ENCODE results near the gene NOTCH3. TPM values are rescaled to one million over a fixed set of nuclear protein-coding genes. Genes with fewer than 3 reads are reported as not detected.

Gene NOTCH3
- total and polyA plus RNA-seq, 2 donors from 2014 or later: 15.1 to 92.3 TPM

DNA sequence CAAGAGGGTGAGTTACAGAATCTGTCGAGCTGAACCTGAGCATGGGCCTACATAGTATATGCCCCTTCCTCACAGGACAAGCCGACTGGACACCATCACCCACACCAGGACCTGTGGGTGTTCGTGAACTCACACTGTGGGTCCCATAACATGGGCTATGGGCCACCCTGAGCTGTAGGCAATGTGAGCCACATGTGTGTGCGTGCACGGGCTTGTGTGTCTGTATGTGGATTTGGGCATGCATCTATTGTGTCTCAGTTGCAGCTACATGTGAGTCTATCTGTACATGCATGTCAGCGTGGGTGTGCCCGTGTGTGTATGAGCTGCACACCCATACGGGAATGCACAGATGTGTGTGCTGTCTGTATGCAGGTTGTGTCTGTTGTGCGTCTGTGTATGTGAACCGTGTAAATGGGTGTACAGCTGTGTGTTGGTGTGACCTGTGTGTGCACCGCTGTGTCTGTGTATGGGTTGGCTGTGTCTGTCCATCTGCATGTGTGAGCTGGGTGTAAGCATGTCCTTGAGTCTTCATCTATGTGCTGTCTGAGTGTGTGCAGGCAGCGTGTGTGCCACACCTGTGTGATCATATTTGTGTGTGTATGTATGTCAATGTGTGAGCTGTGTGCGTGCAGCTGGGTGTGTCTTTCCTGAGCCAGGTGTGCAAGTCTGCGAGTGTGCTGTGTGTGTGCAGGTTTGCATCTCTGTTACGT, 1.7 kb downstream of the NOTCH3 start:
- Histone ChIP-seq H3K27me3 (ENCODE audit: control insufficient read depth, insufficient read depth, low read length) (no peaks in the 10 kb centered on the region), H3K4me3 (ENCODE audit: low read length in 3 of 3) (peak overlapping the region; percentile 15 to 51 (median 51)), H3K9me3 (ENCODE audit: control insufficient read depth in 2 of 3, insufficient read depth in 1 of 3, low read length in 3 of 3) (no peaks in the 10 kb centered on the region), H3K4me1 (ENCODE audit: control insufficient read depth in 2 of 3, insufficient read depth in 2 of 3, low read depth in 1 of 3, low read length in 3 of 3) (peaks cover 0 to 18% (median 0%) of the 10 kb centered on the region in 3 donors), H3K36me3 (ENCODE audit: control insufficient read depth in 2 of 3, insufficient read depth in 3 of 3, low read length in 3 of 3) (peaks cover 0 to 2% (median 0%) of the 10 kb centered on the region in 3 donors), H3K27ac (ENCODE audit: low read depth in 2 of 2, low read length in 2 of 2) (peak overlapping the region; percentile 32 to 85), H3K9ac (ENCODE audit: low read length in 3 of 3) (peak overlapping the region in 1 of 3 donors; percentile 6)
- FAIRE-seq (no peak), DNase-seq (peak in 1 of 5 donors; percentile 44)
- TF ChIP-seq, protein P1, sequence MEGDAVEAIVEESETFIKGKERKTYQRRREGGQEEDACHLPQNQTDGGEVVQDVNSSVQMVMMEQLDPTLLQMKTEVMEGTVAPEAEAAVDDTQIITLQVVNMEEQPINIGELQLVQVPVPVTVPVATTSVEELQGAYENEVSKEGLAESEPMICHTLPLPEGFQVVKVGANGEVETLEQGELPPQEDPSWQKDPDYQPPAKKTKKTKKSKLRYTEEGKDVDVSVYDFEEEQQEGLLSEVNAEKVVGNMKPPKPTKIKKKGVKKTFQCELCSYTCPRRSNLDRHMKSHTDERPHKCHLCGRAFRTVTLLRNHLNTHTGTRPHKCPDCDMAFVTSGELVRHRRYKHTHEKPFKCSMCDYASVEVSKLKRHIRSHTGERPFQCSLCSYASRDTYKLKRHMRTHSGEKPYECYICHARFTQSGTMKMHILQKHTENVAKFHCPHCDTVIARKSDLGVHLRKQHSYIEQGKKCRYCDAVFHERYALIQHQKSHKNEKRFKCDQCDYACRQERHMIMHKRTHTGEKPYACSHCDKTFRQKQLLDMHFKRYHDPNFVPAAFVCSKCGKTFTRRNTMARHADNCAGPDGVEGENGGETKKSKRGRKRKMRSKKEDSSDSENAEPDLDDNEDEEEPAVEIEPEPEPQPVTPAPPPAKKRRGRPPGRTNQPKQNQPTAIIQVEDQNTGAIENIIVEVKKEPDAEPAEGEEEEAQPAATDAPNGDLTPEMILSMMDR (IDR thresholded peaks at IDR 0.05; ENCODE audit: borderline replicate concordance, extremely low read depth, insufficient read depth): no peak
- intact Hi-C loops (cut with DNase I): no loop called here

DNA sequence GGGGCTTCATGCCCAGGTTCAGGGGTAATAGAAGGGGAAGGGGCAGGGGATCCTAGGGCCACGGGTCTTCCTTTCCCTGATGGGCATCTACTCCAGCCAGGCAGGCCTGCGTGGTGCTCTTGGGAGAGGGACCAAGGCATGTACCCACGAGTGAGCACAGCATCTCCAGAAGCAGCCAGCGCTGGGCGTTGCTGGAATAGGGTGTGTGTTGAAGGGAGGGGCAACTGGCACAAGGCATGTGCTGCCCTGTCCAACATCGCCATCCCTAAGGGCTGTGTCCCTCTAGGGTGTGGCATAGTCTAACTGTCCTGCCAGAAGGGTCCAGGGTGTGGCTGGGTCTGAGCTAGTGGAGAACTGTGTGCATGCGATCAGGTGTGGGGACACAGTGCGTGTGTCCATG, 2.9 kb downstream of the NOTCH3 start:
- Histone ChIP-seq H3K4me3 (ENCODE audit: low read length in 3 of 3) (no peak overlapping the region), H3K4me1 (ENCODE audit: control insufficient read depth in 2 of 3, insufficient read depth in 2 of 3, low read depth in 1 of 3, low read length in 3 of 3) (peaks cover 0 to 18% (median 0%) of the 10 kb centered on the region in 3 donors), H3K9ac (ENCODE audit: low read length in 3 of 3) (no peak overlapping the region), H3K27me3 (ENCODE audit: control insufficient read depth, insufficient read depth, low read length) (no peaks in the 10 kb centered on the region), H3K27ac (ENCODE audit: low read depth in 2 of 2, low read length in 2 of 2) (no peak overlapping the region), H3K9me3 (ENCODE audit: control insufficient read depth in 2 of 3, insufficient read depth in 1 of 3, low read length in 3 of 3) (no peaks in the 10 kb centered on the region), H3K36me3 (ENCODE audit: control insufficient read depth in 2 of 3, insufficient read depth in 3 of 3, low read length in 3 of 3) (peaks cover 0 to 2% (median 0%) of the 10 kb centered on the region in 3 donors)
- DNase-seq (peak in 1 of 5 donors; percentile 75), FAIRE-seq (no peak)
- intact Hi-C loops (cut with DNase I): no loop called here
- TF ChIP-seq, protein P1 (IDR thresholded peaks at IDR 0.05; ENCODE audit: borderline replicate concordance, extremely low read depth, insufficient read depth): no peak

DNA sequence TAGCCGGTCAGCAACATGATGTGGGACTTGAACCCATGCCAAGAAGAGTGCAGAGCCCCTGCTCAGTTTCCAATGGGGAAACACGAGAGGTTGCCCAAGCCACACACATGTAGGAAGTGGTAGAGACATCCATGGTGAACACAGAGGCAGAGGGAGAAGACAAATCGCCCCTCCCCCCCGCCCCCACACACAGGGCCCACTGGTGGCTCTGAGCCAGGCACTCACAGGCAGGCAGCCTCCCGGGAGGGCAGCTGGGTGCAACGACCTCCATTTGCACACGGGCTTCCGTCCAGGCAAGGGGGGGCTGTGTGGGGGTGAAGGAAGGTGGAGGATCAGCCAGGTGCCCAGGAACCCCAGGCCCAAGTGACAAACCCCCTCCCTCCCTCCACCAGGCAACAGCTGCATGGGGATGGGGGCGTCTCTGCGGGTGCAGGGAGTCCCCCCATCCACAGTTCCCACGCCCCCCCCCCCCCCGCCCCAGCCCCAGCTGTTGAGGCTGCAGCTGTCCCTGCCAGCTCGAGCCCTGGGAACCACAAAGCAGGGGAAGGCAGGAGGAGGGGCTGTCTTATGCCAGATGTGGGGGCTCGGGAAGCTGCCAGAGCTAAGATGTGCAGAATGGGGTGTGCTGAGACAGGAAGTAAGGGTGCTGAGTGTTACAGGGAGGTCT, 3.4 kb downstream of the NOTCH3 start:
- peaks cover 0 to 2% (median 0%) of the 10 kb centered on the region in 3 donors for H3K36me3 ChIP-seq (ENCODE audit: control insufficient read depth in 2 of 3, insufficient read depth in 3 of 3, low read length in 3 of 3)
- no peaks in the 10 kb centered on the region for H3K27me3 ChIP-seq (ENCODE audit: control insufficient read depth, insufficient read depth, low read length)
- TF ChIP-seq, protein P1 (IDR thresholded peaks at IDR 0.05; ENCODE audit: borderline replicate concordance, extremely low read depth, insufficient read depth): no peak
- H3K9me3 ChIP-seq (ENCODE audit: control insufficient read depth in 2 of 3, insufficient read depth in 1 of 3, low read length in 3 of 3): no peaks in the 10 kb centered on the region
- no peak for DNase-seq
- no peak overlapping the region for H3K9ac ChIP-seq (ENCODE audit: low read length in 3 of 3)
- H3K4me3 ChIP-seq (ENCODE audit: low read length in 3 of 3): no peak overlapping the region
- FAIRE-seq: no peak
- intact Hi-C loops (cut with DNase I): no loop called here
- H3K27ac ChIP-seq (ENCODE audit: low read depth in 2 of 2, low read length in 2 of 2): peak overlapping the region; percentile 81 to 83
- peaks cover 0 to 18% (median 0%) of the 10 kb centered on the region in 3 donors for H3K4me1 ChIP-seq (ENCODE audit: control insufficient read depth in 2 of 3, insufficient read depth in 2 of 3, low read depth in 1 of 3, low read length in 3 of 3)

All from kidney (tissue), 14 donors.